NCI-H2196 treated with DMSO at 0.1 percent for 48 hours (cell line): ENCODE measurements around the gene MYOG.

Experiments used
- DNase-seq: peaks from one replicate; lab custom pipeline; 2025; ENCODE audit not compliant: unreplicated experiment; lab: John Stamatoyannopoulos, UW

MYOG gene

GRCh38 chr1:203085528-203086406, at the start of gene MYOG:
MYOG (minus strand) TSS chr1:203086012; CDS start chr1:203085961, 51 bp downstream.
- no peak for DNase-seq

DNA sequence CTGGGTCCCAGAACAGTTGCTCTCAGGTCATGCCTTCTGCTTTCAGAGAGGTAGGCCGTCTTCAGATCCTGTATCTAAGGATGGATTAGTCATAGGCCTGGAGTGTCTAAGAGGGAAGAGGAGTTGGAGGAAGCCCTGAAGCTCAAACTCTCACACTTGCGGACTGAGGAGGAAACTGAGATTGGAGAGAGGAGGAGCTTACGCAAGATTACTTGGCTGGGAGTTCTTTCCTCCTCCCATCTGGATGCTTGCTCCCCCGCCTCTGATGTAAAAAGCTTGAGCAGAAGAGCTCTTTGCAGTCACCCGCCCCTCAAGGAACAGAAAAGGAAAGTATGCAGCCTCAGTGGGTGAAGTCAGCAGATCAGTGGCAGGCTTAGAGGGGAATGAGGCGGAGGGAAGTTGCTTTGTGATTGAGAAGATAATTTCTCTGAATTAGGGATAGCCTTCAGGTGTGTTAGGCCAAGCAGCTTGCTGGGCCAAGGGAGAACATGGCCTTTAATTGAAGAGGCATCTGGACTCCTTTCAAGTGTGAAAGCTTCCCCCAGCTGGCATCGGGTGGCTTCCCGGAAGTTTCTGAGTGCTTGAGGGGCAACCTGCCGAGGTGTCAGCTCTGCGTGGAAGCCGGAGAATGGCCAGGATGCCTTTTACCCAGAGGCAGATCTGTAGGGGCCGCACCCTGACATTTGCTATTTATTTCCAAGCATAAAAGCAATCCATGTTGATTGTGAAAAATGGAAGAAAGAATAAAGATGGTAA, 48.3 kb upstream of the MYOG start:
- DNase-seq: no peak

DNA sequence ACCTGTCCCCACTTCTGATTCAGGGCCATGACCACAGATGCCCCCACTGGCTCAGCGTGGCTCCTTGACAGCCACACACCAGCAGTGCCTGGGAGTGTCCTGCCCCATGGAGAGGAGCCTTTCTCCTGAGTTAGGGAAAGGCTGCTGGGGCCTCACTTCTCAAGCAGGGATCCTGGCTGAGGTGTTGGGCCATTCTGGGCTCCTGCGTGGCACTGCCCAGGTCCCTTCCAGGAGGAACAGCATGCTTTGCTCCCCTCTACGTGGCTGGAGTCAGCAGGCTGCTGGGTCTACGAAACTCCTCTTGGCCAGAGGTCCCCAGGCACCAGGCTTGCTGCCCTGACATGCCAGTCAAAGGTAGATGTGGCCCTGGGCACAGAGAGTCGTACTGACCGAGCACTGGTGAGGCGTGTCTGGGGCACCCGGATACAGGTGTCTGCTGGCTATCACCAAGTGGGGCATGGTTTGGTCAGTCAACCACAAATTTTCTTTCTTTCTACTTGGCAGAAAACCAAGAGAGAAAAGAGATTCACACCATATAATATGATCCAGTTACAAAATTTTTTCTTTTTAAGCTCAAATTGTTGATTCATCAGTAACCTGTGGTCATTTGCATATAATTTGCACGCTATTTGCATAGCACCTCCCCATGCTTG, 45.9 kb upstream of the MYOG start:
- DNase-seq: no peak

- DNase-seq: peak; percentile 58
Measured at GRCh38 chr1:203130358-203130985, 44.7 kb upstream of the MYOG start.

- peak; percentile 58 for DNase-seq
Measured at GRCh38 chr1:203129501-203130231, 43.9 kb upstream of the MYOG start.

GRCh38 chr1:203128716-203129500, 43.1 kb upstream of the MYOG start:
- no peak for DNase-seq

GRCh38 chr1:203128431-203128715, 42.6 kb upstream of the MYOG start:
- no peak for DNase-seq

GRCh38 chr1:203127666-203128430, 42.0 kb upstream of the MYOG start, which contains the start of gene ADORA1:
ADORA1 (plus strand) TSS chr1:203127726; CDS start chr1:203128842, 1,116 bp downstream.
- DNase-seq: peak; percentile 33

GRCh38 chr1:203126866-203127665, 41.3 kb upstream of the MYOG start:
- DNase-seq: no peak

- DNase-seq: no peak
Measured at GRCh38 chr1:203126151-203126865, 40.5 kb upstream of the MYOG start.

- DNase-seq: no peak
Measured at GRCh38 chr1:203124546-203125317, 38.9 kb upstream of the MYOG start.

DNA sequence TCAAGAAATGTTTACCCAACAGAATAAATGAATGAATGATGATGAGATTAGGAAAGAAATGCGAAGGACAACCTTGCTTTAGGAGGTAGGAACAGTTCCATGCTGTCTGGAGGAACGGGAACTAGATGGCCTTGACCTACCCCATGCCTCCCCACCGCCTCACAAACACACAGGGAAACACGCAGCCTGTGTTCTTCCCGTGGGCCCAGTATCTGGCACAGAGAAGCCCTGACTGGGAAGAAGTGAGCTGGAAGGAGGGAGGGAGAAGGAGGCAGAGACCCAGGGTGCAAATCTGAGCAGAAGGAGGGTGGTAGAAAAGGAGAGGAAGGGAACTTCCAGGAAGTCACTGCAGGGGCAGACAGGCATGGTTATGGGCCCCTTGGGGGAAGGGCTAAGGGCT, 38.2 kb upstream of the MYOG start:
- DNase-seq: no peak

GRCh38 chr1:203122159-203122558, 36.3 kb upstream of the MYOG start:
- DNase-seq: no peak

GRCh38 chr1:203121186-203122015, 35.6 kb upstream of the MYOG start:
- DNase-seq: no peak

- no peak for DNase-seq
Measured at GRCh38 chr1:203120325-203121153, 34.7 kb upstream of the MYOG start.
